Sigmoid colon (tissue), 4 donors: ENCODE results near the gene DNAJC24.

Source experiments
- EP300 ChIP-seq, 4 donors: sonication (generic); formaldehyde crosslinking; IDR thresholded peaks; one replicate each; pipeline ENCODE4 v1.6.1; 2017; ENCODE audit warnings: antibody characterized with exemption in 4 of 4
- POLR2A ChIP-seq, 2 donors: fragments of 450-650 bp; IDR thresholded peaks; one replicate each; pipeline ENCODE4 v1.6.1; 2016; ENCODE audit warnings: antibody characterized with exemption in 2 of 2, mild to moderate bottlenecking in 2 of 2, moderate library complexity in 2 of 2
- TF ChIP-seq, protein P1 (sequence below), 4 experiments: fragments of 450-650 bp in 3 of 4; fragments of 200-600 bp in 1 of 4; IDR thresholded peaks; one replicate each; pipeline ENCODE4 v1.5.1; 2016 to 2019; ENCODE audit warnings: antibody characterized with exemption in 4 of 4, mild to moderate bottlenecking in 3 of 4, moderate library complexity in 2 of 4

DNA sequence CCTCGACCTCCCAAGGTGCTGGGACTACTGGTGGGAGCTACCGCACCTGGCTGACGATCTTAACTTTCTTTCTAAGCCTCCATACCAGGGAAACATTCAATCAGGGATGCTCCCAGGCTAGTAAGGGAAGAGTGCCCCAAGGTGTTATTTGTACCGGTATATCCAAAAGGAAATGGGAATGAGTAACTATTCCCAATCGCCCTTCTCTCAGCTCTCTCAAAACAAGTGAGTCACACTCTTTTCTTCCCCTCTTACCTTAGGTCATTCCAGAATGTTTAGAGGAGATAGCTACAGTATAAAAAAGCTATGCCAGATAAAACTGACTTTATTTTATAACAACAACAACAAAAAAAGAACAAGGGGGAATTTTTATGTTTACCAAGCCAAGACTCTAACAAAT is 13.8 kb upstream of the DNAJC24 start:
- TF ChIP-seq POLR2A (IDR thresholded peaks at IDR 0.05) (no peak), EP300 (IDR thresholded peaks at IDR 0.05) (no peak)
- TF ChIP-seq, protein P1, sequence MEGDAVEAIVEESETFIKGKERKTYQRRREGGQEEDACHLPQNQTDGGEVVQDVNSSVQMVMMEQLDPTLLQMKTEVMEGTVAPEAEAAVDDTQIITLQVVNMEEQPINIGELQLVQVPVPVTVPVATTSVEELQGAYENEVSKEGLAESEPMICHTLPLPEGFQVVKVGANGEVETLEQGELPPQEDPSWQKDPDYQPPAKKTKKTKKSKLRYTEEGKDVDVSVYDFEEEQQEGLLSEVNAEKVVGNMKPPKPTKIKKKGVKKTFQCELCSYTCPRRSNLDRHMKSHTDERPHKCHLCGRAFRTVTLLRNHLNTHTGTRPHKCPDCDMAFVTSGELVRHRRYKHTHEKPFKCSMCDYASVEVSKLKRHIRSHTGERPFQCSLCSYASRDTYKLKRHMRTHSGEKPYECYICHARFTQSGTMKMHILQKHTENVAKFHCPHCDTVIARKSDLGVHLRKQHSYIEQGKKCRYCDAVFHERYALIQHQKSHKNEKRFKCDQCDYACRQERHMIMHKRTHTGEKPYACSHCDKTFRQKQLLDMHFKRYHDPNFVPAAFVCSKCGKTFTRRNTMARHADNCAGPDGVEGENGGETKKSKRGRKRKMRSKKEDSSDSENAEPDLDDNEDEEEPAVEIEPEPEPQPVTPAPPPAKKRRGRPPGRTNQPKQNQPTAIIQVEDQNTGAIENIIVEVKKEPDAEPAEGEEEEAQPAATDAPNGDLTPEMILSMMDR (IDR thresholded peaks at IDR 0.05) = no peak
